ENCODE measurements around the gene OR2D2.

Gene OR2D2

DNA sequence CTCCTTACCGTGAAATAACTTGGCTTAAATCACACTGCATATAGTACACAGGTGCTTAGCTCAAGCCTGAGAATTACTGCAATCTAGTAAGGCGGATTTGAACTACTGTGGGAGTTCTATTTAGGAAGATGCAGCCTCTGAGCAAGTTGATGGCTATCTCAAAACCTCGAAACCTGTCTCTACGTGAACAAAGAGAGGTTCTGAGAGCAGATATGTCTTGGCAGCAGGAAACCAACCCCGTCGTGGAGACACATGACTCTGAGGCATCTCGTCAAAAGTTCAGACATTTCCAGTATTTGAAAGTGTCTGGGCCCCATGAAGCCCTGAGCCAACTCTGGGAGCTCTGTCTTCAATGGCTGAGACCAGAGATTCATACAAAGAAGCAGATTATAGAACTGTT, 39.8 kb upstream of the OR2D2 start:
- Histone ChIP-seq H3K4me3 (ENCODE audit: low read depth, low read length) (no peak overlapping the region), H3K36me3 (ENCODE audit: control insufficient read depth in 2 of 2, insufficient read depth in 1 of 2, low read length in 2 of 2) (peaks cover 0 to 24% of the 10 kb centered on the region in 2 experiments; a peak in 1 of 3 replicates), H3K27ac (ENCODE audit: extremely low read depth, low read depth, low read length) (no peak overlapping the region), H3K9me3 (ENCODE audit: control insufficient read depth, insufficient read depth, low read depth, low read length) (no peaks in the 10 kb centered on the region), H3K4me1 (ENCODE audit: control insufficient read depth, insufficient read depth, low read length) (no peaks in the 10 kb centered on the region)
- ChIA-PET POLR2A (no interaction called here), CTCF (no interaction called here)
- no peak for TF ChIP-seq ZNF670 (tag by site-specific recombination; IDR thresholded peaks at IDR 0.05; ENCODE audit: low read depth)
- TF ChIP-seq ZFP37 (tag by site-specific recombination; IDR thresholded peaks at IDR 0.05): no peak
- TF ChIP-seq, protein P1, sequence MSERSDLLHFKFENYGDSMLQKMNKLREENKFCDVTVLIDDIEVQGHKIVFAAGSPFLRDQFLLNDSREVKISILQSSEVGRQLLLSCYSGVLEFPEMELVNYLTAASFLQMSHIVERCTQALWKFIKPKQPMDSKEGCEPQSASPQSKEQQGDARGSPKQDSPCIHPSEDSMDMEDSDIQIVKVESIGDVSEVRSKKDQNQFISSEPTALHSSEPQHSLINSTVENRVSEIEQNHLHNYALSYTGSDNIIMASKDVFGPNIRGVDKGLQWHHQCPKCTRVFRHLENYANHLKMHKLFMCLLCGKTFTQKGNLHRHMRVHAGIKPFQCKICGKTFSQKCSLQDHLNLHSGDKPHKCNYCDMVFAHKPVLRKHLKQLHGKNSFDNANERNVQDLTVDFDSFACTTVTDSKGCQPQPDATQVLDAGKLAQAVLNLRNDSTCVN (tag by site-specific recombination; optimal IDR thresholded peaks at IDR 0.05): no peak
- no peak for TF ChIP-seq ZNF629 (tag by site-specific recombination; IDR thresholded peaks at IDR 0.05)
- TF ChIP-seq, protein P2, sequence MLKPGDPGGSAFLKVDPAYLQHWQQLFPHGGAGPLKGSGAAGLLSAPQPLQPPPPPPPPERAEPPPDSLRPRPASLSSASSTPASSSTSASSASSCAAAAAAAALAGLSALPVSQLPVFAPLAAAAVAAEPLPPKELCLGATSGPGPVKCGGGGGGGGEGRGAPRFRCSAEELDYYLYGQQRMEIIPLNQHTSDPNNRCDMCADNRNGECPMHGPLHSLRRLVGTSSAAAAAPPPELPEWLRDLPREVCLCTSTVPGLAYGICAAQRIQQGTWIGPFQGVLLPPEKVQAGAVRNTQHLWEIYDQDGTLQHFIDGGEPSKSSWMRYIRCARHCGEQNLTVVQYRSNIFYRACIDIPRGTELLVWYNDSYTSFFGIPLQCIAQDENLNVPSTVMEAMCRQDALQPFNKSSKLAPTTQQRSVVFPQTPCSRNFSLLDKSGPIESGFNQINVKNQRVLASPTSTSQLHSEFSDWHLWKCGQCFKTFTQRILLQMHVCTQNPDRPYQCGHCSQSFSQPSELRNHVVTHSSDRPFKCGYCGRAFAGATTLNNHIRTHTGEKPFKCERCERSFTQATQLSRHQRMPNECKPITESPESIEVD (tag by site-specific recombination; IDR thresholded peaks at IDR 0.05): no peak
- no peak for TF ChIP-seq ZNF747 (tag by site-specific recombination; IDR thresholded peaks at IDR 0.05)
- no peak for TF ChIP-seq ZNF843 (tag by site-specific recombination; IDR thresholded peaks at IDR 0.05)
- TF ChIP-seq, protein P3, sequence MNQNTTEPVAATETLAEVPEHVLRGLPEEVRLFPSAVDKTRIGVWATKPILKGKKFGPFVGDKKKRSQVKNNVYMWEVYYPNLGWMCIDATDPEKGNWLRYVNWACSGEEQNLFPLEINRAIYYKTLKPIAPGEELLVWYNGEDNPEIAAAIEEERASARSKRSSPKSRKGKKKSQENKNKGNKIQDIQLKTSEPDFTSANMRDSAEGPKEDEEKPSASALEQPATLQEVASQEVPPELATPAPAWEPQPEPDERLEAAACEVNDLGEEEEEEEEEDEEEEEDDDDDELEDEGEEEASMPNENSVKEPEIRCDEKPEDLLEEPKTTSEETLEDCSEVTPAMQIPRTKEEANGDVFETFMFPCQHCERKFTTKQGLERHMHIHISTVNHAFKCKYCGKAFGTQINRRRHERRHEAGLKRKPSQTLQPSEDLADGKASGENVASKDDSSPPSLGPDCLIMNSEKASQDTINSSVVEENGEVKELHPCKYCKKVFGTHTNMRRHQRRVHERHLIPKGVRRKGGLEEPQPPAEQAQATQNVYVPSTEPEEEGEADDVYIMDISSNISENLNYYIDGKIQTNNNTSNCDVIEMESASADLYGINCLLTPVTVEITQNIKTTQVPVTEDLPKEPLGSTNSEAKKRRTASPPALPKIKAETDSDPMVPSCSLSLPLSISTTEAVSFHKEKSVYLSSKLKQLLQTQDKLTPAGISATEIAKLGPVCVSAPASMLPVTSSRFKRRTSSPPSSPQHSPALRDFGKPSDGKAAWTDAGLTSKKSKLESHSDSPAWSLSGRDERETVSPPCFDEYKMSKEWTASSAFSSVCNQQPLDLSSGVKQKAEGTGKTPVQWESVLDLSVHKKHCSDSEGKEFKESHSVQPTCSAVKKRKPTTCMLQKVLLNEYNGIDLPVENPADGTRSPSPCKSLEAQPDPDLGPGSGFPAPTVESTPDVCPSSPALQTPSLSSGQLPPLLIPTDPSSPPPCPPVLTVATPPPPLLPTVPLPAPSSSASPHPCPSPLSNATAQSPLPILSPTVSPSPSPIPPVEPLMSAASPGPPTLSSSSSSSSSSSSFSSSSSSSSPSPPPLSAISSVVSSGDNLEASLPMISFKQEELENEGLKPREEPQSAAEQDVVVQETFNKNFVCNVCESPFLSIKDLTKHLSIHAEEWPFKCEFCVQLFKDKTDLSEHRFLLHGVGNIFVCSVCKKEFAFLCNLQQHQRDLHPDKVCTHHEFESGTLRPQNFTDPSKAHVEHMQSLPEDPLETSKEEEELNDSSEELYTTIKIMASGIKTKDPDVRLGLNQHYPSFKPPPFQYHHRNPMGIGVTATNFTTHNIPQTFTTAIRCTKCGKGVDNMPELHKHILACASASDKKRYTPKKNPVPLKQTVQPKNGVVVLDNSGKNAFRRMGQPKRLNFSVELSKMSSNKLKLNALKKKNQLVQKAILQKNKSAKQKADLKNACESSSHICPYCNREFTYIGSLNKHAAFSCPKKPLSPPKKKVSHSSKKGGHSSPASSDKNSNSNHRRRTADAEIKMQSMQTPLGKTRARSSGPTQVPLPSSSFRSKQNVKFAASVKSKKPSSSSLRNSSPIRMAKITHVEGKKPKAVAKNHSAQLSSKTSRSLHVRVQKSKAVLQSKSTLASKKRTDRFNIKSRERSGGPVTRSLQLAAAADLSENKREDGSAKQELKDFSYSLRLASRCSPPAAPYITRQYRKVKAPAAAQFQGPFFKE (tag by site-specific recombination; IDR thresholded peaks at IDR 0.05; ENCODE audit: borderline replicate concordance): no peak
- no peak for TF ChIP-seq ZNF132 (tag by site-specific recombination; IDR thresholded peaks at IDR 0.05; ENCODE audit: borderline replicate concordance)
- TF ChIP-seq, protein P4, sequence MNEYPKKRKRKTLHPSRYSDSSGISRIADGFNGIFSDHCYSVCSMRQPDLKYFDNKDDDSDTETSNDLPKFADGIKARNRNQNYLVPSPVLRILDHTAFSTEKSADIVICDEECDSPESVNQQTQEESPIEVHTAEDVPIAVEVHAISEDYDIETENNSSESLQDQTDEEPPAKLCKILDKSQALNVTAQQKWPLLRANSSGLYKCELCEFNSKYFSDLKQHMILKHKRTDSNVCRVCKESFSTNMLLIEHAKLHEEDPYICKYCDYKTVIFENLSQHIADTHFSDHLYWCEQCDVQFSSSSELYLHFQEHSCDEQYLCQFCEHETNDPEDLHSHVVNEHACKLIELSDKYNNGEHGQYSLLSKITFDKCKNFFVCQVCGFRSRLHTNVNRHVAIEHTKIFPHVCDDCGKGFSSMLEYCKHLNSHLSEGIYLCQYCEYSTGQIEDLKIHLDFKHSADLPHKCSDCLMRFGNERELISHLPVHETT (tag by site-specific recombination; IDR thresholded peaks at IDR 0.05): no peak
- no peak for TF ChIP-seq SCRT2 (tag by site-specific recombination; IDR thresholded peaks at IDR 0.05)
- TF ChIP-seq ZNF266 (tag by site-specific recombination; IDR thresholded peaks at IDR 0.05; ENCODE audit: low read depth): no peak

DNA sequence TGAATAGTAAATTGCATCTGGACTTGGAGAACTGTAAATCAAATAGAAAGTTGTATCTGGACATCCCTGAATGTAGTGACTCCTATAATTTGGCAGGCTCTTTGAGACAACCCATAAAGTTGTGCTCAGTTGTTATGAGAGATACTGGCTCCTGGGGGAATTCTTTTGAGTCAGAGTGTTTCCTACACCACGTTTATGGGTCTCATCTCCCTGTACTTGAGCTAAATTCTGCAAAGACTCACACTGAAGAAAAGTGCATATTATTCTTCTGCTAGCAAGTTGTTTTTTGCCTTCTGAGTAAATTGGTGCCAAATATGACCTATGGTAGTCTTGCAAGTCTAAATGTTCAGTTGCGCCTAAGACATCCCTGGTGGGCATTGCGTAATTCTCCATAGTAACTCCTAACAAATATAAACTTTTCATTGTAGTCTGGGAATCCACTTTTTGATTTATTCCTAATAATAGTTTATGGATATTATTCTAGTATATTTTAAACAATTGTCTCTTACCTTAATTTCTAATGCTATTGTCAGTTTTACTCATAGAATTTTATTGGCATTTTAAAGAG, 38.9 kb upstream of the OR2D2 start:
- Histone ChIP-seq H3K36me3 (ENCODE audit: control insufficient read depth in 2 of 2, insufficient read depth in 1 of 2, low read length in 2 of 2) (peaks cover 0 to 24% of the 10 kb centered on the region in 2 experiments; a peak in 1 of 3 replicates), H3K9me3 (ENCODE audit: control insufficient read depth, insufficient read depth, low read depth, low read length) (no peaks in the 10 kb centered on the region), H3K4me3 (ENCODE audit: low read depth, low read length) (no peak overlapping the region), H3K4me1 (ENCODE audit: control insufficient read depth, insufficient read depth, low read length) (no peaks in the 10 kb centered on the region), H3K27ac (ENCODE audit: extremely low read depth, low read depth, low read length) (no peak overlapping the region)
- ChIA-PET CTCF (no interaction called here), POLR2A (no interaction called here)
- TF ChIP-seq IKZF3 (tag by site-specific recombination; IDR thresholded peaks at IDR 0.05) (no peak), GLIS2 (tag by site-specific recombination; IDR thresholded peaks at IDR 0.05) (no peak), ZNF785 (tag by site-specific recombination; IDR thresholded peaks at IDR 0.05) (no peak), ZBTB20 (tag by site-specific recombination; IDR thresholded peaks at IDR 0.05) (no peak), ZNF140 (tag by site-specific recombination; IDR thresholded peaks at IDR 0.05) (no peak)
- TF ChIP-seq, protein P3 (tag by site-specific recombination; IDR thresholded peaks at IDR 0.05; ENCODE audit: borderline replicate concordance): no peak
